NB4 (cell line): ENCODE data around the gene MGME1.

Experiments
- MAX ChIP-seq: IDR thresholded peaks from 2 replicates; pipeline ENCODE4 v1.6.1; 2011; ENCODE audit warnings: low read depth, low read length
- MYC ChIP-seq: IDR thresholded peaks from 2 replicates; pipeline ENCODE4 v1.6.1; 2011; ENCODE audit warnings: low read depth, low read length
- POLR2A ChIP-seq: IDR thresholded peaks from 2 replicates; pipeline ENCODE4 v1.6.1; 2011; ENCODE audit warnings: mild to moderate bottlenecking; ENCODE audit not compliant: insufficient read length; ENCODE audit errors: extremely low read depth

GRCh38 chr20:17971300-17972013 lies 2.6 kb downstream of the MGME1 start:
- TF ChIP-seq POLR2A: no peak
- no peak for TF ChIP-seq MYC
- TF ChIP-seq MAX: no peak
